Measurements from ENCODE around the gene WASF2.
A peak's percentile ranks its signal among the peaks of the same experiment; 100 is the strongest.
"Not testable (repeated sequence)": the region's sequence is repeated elsewhere in the genome, so short reads cannot be mapped to it uniquely, and the experiment has no call there.

The WASF2 gene

GRCh38 chr1:27398405-27399149 lies 91.4 kb downstream of the WASF2 start:
- no peak for DNase-seq (ENCODE audit: low read depth in 2 of 2)

GRCh38 chr1:27397749-27398148 lies 92.2 kb downstream of the WASF2 start:
- DNase-seq (ENCODE audit: low read depth in 2 of 2): no peak

GRCh38 chr1:27397110-27397509 lies 92.9 kb downstream of the WASF2 start:
- DNase-seq (ENCODE audit: low read depth in 2 of 2): no peak

GRCh38 chr1:27395441-27396195 lies 94.3 kb downstream of the WASF2 start:
- DNase-seq (ENCODE audit: low read depth in 2 of 2): peak; percentile 52 to 73

- no peak for DNase-seq (ENCODE audit: low read depth in 2 of 2)
These were observed 95.0 kb downstream of the WASF2 start for GRCh38 chr1:27394925-27395324.

- no peak for DNase-seq (ENCODE audit: low read depth in 2 of 2)
These were observed 95.7 kb downstream of the WASF2 start for GRCh38 chr1:27394282-27394658.

GRCh38 chr1:27393641-27394281 lies 96.2 kb downstream of the WASF2 start:
- DNase-seq (ENCODE audit: low read depth in 2 of 2): no peak

GRCh38 chr1:27392778-27393635 lies 97.0 kb downstream of the WASF2 start:
- no peak for DNase-seq (ENCODE audit: low read depth in 2 of 2)

GRCh38 chr1:27392096-27392777 lies 97.7 kb downstream of the WASF2 start, which contains the start of gene GPR3:
GPR3 (plus strand) TSS chr1:27392622; CDS start chr1:27393799, 1,177 bp downstream.
- DNase-seq (ENCODE audit: low read depth in 2 of 2): peak; percentile 87 to 93

- DNase-seq (ENCODE audit: low read depth in 2 of 2): no peak
These were observed 98.4 kb downstream of the WASF2 start for GRCh38 chr1:27391511-27392095.

GRCh38 chr1:27388337-27389005 lies 101.5 kb downstream of the WASF2 start:
- DNase-seq (ENCODE audit: low read depth in 2 of 2): peak; percentile 44 to 73

- DNase-seq (ENCODE audit: low read depth in 2 of 2): not testable (repeated sequence)
These were observed 105.2 kb downstream of the WASF2 start for GRCh38 chr1:27384797-27385196.

- DNase-seq (ENCODE audit: low read depth in 2 of 2): no peak
These were observed 106.3 kb downstream of the WASF2 start for GRCh38 chr1:27383661-27384060.

GRCh38 chr1:27383039-27383605 lies 106.8 kb downstream of the WASF2 start, which contains the start of gene CD164L2:
CD164L2 (minus strand) TSS chr1:27383333; CDS start chr1:27383239, 94 bp downstream.
- DNase-seq (ENCODE audit: low read depth in 2 of 2): peak in 1 of 2 experiments; percentile 26

GRCh38 chr1:27381969-27382762 lies 107.8 kb downstream of the WASF2 start:
- no peak for DNase-seq (ENCODE audit: low read depth in 2 of 2)

GRCh38 chr1:27380766-27381733 lies 108.9 kb downstream of the WASF2 start:
- no peak for DNase-seq (ENCODE audit: low read depth in 2 of 2)

GRCh38 chr1:27380224-27380623 lies 109.7 kb downstream of the WASF2 start:
- DNase-seq (ENCODE audit: low read depth in 2 of 2): no peak

Measured in stimulated activated CD4-positive, alpha-beta T cell treated with anti-CD3 and anti-CD28 coated beads, Interleukin-12 subunit alpha, Interleukin-12 subunit beta, amount 100 ng/mL, for 24 hours (primary cell).